Stomach (tissue), 4 donors: Measurements from ENCODE around the gene RHBDD2.

ENCODE experiments used
- CTCF ChIP-seq, 7 experiments: fragments of 450-650 bp in 4 of 7; fragments of 200-600 bp in 3 of 7; sonication (generic) in 3 of 7; IDR thresholded peaks; one replicate each; pipeline ENCODE4 v1.5.1; 2016 to 2019; ENCODE audit warnings: antibody characterized with exemption in 7 of 7, control low read depth in 2 of 7, mild to moderate bottlenecking in 1 of 7
- POLR2AphosphoS5 ChIP-seq, 3 donors: sonication (generic); formaldehyde crosslinking; IDR thresholded peaks; one replicate each; pipeline ENCODE4 v1.6.1; 2016; ENCODE audit warnings: antibody characterized with exemption in 3 of 3

GRCh38 chr7:75876126-75876881, 2.5 kb upstream of the RHBDD2 start:
- TF ChIP-seq POLR2AphosphoS5 (IDR thresholded peaks at IDR 0.05) (no peak), CTCF (IDR thresholded peaks at IDR 0.05) (no peak)
